ENCODE measurements around the gene CLDN20. TPM values are rescaled to one million over a fixed set of nuclear protein-coding genes. Genes with fewer than 3 reads are reported as not detected.

CLDN20 gene
- total and polyA plus RNA-seq, 10 of the 15 experiments (the other 5 are each of a cell fraction or from before 2014, with no cell fraction given), result 0.13 to 0.23 TPM; not detected in 8

DNA sequence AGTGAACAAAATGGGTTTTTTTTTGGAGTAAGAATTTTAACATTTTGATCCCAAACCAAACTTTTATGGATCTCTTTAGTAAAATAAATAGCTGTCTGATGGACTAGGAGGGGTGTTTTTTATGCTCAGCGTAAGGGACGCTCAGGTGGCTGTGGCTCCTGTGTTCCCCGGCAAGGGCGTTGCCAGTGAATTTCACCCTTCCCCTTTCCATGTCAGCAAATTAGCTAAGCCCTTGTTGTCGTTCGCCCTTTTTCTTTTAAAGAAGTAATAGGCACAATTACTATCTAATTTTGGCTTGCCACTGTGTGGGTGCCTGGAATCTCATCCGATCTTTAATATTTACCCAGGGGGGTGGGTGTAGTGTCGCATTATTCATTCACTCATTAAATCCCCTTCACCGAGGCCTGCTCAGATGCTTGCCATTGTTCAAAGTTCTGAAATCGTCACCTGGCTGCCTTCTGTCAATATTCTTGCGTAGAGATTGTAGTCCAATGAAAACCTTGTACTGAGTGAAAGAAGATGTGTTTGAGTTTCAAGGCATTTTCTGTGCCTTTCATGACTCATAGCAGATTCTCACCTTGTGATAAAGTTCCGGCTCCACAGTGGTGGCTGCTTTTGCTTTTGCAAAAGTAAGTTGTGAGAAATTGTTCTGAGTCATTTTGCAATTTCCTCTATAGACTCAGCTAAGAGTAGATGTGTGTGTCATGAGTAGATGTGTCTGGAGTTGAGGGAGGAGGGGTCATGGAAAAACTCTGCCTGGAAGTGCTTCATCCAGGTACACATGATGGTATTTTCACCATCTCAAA lies 40.0 kb upstream of the CLDN20 start (continued):
- no peak for TF ChIP-seq STAT3 (IDR thresholded peaks at IDR 0.05; ENCODE audit: low read depth, low read length)
- peak; percentile 81 for TF ChIP-seq NFIC (IDR thresholded peaks at IDR 0.05; ENCODE audit: low read depth, low read length)
- TF ChIP-seq, protein P1, sequence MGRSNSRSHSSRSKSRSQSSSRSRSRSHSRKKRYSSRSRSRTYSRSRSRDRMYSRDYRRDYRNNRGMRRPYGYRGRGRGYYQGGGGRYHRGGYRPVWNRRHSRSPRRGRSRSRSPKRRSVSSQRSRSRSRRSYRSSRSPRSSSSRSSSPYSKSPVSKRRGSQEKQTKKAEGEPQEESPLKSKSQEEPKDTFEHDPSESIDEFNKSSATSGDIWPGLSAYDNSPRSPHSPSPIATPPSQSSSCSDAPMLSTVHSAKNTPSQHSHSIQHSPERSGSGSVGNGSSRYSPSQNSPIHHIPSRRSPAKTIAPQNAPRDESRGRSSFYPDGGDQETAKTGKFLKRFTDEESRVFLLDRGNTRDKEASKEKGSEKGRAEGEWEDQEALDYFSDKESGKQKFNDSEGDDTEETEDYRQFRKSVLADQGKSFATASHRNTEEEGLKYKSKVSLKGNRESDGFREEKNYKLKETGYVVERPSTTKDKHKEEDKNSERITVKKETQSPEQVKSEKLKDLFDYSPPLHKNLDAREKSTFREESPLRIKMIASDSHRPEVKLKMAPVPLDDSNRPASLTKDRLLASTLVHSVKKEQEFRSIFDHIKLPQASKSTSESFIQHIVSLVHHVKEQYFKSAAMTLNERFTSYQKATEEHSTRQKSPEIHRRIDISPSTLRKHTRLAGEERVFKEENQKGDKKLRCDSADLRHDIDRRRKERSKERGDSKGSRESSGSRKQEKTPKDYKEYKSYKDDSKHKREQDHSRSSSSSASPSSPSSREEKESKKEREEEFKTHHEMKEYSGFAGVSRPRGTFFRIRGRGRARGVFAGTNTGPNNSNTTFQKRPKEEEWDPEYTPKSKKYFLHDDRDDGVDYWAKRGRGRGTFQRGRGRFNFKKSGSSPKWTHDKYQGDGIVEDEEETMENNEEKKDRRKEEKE (IDR thresholded peaks at IDR 0.05), result no peak
- no peak for TF ChIP-seq FOXK2 (IDR thresholded peaks at IDR 0.05)
- TF ChIP-seq, protein P2, sequence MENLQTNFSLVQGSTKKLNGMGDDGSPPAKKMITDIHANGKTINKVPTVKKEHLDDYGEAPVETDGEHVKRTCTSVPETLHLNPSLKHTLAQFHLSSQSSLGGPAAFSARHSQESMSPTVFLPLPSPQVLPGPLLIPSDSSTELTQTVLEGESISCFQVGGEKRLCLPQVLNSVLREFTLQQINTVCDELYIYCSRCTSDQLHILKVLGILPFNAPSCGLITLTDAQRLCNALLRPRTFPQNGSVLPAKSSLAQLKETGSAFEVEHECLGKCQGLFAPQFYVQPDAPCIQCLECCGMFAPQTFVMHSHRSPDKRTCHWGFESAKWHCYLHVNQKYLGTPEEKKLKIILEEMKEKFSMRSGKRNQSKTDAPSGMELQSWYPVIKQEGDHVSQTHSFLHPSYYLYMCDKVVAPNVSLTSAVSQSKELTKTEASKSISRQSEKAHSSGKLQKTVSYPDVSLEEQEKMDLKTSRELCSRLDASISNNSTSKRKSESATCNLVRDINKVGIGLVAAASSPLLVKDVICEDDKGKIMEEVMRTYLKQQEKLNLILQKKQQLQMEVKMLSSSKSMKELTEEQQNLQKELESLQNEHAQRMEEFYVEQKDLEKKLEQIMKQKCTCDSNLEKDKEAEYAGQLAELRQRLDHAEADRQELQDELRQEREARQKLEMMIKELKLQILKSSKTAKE (IDR thresholded peaks at IDR 0.05; ENCODE audit: low read depth, poor library complexity, severe bottlenecking), result peak; percentile 89
- no peak for TF ChIP-seq POLR2AphosphoS2 (IDR thresholded peaks at IDR 0.05; ENCODE audit: low read depth, low read length)
- TF ChIP-seq ESRRA (IDR thresholded peaks at IDR 0.05; ENCODE audit: low read length), result no peak
- TF ChIP-seq MYB (IDR thresholded peaks at IDR 0.05; ENCODE audit: borderline replicate concordance, low read depth, low read length), result no peak
- peak; percentile 37 for TF ChIP-seq RUNX3 (IDR thresholded peaks at IDR 0.05; ENCODE audit: low read length)
- 0 out of 2 replicates have a peak, but pooled peaks have one; percentile 27 for TF ChIP-seq FOXM1 (IDR thresholded peaks at IDR 0.05; ENCODE audit: low read depth, low read length)
- no peak for TF ChIP-seq POLR2AphosphoS5 (IDR thresholded peaks at IDR 0.05; ENCODE audit: low read length)
- TF ChIP-seq TCF3 (IDR thresholded peaks at IDR 0.05; ENCODE audit: borderline replicate concordance, insufficient read depth, low read depth, low read length), result no peak
- TF ChIP-seq HDGF (IDR thresholded peaks at IDR 0.05), result no peak
- TF ChIP-seq, protein P3, sequence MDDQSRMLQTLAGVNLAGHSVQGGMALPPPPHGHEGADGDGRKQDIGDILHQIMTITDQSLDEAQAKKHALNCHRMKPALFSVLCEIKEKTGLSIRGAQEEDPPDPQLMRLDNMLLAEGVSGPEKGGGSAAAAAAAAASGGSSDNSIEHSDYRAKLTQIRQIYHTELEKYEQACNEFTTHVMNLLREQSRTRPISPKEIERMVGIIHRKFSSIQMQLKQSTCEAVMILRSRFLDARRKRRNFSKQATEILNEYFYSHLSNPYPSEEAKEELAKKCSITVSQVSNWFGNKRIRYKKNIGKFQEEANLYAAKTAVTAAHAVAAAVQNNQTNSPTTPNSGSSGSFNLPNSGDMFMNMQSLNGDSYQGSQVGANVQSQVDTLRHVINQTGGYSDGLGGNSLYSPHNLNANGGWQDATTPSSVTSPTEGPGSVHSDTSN (IDR thresholded peaks at IDR 0.05; ENCODE audit: insufficient replicate concordance, low read depth, low read length), result no peak
- no peak for TF ChIP-seq SP1 (IDR thresholded peaks at IDR 0.05; ENCODE audit: low read depth, low read length)
- TF ChIP-seq, protein P4, sequence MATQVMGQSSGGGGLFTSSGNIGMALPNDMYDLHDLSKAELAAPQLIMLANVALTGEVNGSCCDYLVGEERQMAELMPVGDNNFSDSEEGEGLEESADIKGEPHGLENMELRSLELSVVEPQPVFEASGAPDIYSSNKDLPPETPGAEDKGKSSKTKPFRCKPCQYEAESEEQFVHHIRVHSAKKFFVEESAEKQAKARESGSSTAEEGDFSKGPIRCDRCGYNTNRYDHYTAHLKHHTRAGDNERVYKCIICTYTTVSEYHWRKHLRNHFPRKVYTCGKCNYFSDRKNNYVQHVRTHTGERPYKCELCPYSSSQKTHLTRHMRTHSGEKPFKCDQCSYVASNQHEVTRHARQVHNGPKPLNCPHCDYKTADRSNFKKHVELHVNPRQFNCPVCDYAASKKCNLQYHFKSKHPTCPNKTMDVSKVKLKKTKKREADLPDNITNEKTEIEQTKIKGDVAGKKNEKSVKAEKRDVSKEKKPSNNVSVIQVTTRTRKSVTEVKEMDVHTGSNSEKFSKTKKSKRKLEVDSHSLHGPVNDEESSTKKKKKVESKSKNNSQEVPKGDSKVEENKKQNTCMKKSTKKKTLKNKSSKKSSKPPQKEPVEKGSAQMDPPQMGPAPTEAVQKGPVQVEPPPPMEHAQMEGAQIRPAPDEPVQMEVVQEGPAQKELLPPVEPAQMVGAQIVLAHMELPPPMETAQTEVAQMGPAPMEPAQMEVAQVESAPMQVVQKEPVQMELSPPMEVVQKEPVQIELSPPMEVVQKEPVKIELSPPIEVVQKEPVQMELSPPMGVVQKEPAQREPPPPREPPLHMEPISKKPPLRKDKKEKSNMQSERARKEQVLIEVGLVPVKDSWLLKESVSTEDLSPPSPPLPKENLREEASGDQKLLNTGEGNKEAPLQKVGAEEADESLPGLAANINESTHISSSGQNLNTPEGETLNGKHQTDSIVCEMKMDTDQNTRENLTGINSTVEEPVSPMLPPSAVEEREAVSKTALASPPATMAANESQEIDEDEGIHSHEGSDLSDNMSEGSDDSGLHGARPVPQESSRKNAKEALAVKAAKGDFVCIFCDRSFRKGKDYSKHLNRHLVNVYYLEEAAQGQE (IDR thresholded peaks at IDR 0.05; ENCODE audit: low read depth, low read length), result no peak
- no peak for TF ChIP-seq FOS (IDR thresholded peaks at IDR 0.05; ENCODE audit: borderline replicate concordance, extremely low read depth, insufficient read length)
- TF ChIP-seq YBX1 (IDR thresholded peaks at IDR 0.05), result no peak
- no peak for TF ChIP-seq SIN3A (IDR thresholded peaks at IDR 0.05; ENCODE audit: low read depth, low read length)
- TF ChIP-seq GATAD2B (conservative IDR thresholded peaks at IDR 0.05; ENCODE audit: low read depth), result peak; percentile 35; the same call in 1 of the 2 replicates
- no peak for TF ChIP-seq RFX5 (IDR thresholded peaks at IDR 0.05; ENCODE audit: low read depth, low read length)

Data from GM12878 (cell line).